ENCODE results near the gene EN1.

Gene EN1

GRCh38 chr2:118846953-118847761, at the start of gene EN1:
TSS of gene EN1 (minus strand) at chr2:118847648. CDS start at chr2:118847167, 481 bp downstream.
- no peak within 1 kb of the TSS for H3K4me3 ChIP-seq (ENCODE audit: low read depth, low read length)
- TF ChIP-seq POLR2A (IDR thresholded peaks at IDR 0.05; ENCODE audit: extremely low read depth, insufficient read length), result no peak
- DNase-seq (ENCODE audit: low read depth), result no peak

GRCh38 chr2:118893100-118893499, 45.7 kb upstream of the EN1 start:
- H3K4me3 ChIP-seq (ENCODE audit: low read depth, low read length), result no peak overlapping the region
- DNase-seq (ENCODE audit: low read depth), result no peak
- no peak for TF ChIP-seq POLR2A (IDR thresholded peaks at IDR 0.05; ENCODE audit: extremely low read depth, insufficient read length)
- TF ChIP-seq MYC (IDR thresholded peaks at IDR 0.05; ENCODE audit: low read depth, low read length), result no peak
- no peak for TF ChIP-seq CTCF (IDR thresholded peaks at IDR 0.05; ENCODE audit: low read depth, low read length)

GRCh38 chr2:118889995-118890394, 42.5 kb upstream of the EN1 start:
- H3K4me3 ChIP-seq (ENCODE audit: low read depth, low read length), result no peak overlapping the region
- no peak for DNase-seq (ENCODE audit: low read depth)
- TF ChIP-seq MAX (IDR thresholded peaks at IDR 0.05; ENCODE audit: low read depth, low read length), result no peak
- no peak for TF ChIP-seq MYC (IDR thresholded peaks at IDR 0.05; ENCODE audit: low read depth, low read length)
- no peak for TF ChIP-seq POLR2A (IDR thresholded peaks at IDR 0.05; ENCODE audit: extremely low read depth, insufficient read length)
- no peak for TF ChIP-seq CTCF (IDR thresholded peaks at IDR 0.05; ENCODE audit: low read depth, low read length)

- no peak for DNase-seq (ENCODE audit: low read depth)
- no peak overlapping the region for H3K4me3 ChIP-seq (ENCODE audit: low read depth, low read length)
- TF ChIP-seq CTCF (IDR thresholded peaks at IDR 0.05; ENCODE audit: low read depth, low read length), result no peak
- no peak for TF ChIP-seq MAX (IDR thresholded peaks at IDR 0.05; ENCODE audit: low read depth, low read length)
- TF ChIP-seq MYC (IDR thresholded peaks at IDR 0.05; ENCODE audit: low read depth, low read length), result no peak
Observed at GRCh38 chr2:118883792-118884191, 36.3 kb upstream of the EN1 start.

- peak; percentile 83 for DNase-seq (ENCODE audit: low read depth)
- H3K4me3 ChIP-seq (ENCODE audit: low read depth, low read length), result no peak overlapping the region
- TF ChIP-seq MAX (IDR thresholded peaks at IDR 0.05; ENCODE audit: low read depth, low read length) (peak; percentile 35; the same call in 1 of the 2 replicates), CTCF (IDR thresholded peaks at IDR 0.05; ENCODE audit: low read depth, low read length) (peak; percentile 99), POLR2A (IDR thresholded peaks at IDR 0.05; ENCODE audit: extremely low read depth, insufficient read length) (no peak), MYC (IDR thresholded peaks at IDR 0.05; ENCODE audit: low read depth, low read length) (no peak)
Observed at GRCh38 chr2:118882693-118883336, 35.4 kb upstream of the EN1 start.

GRCh38 chr2:118881490-118882129, 34.2 kb upstream of the EN1 start:
- peak; percentile 70 for DNase-seq (ENCODE audit: low read depth)
- TF ChIP-seq MAX (IDR thresholded peaks at IDR 0.05; ENCODE audit: low read depth, low read length), result peak; percentile 49
- no peak for TF ChIP-seq POLR2A (IDR thresholded peaks at IDR 0.05; ENCODE audit: extremely low read depth, insufficient read length)
- TF ChIP-seq CTCF (IDR thresholded peaks at IDR 0.05; ENCODE audit: low read depth, low read length), result peak; percentile 79
- no peak overlapping the region for H3K4me3 ChIP-seq (ENCODE audit: low read depth, low read length)

Measured in NB4 (cell line).